Osteocyte (in vitro differentiated cells): ENCODE results near the gene IL20RB. TPM values are rescaled to one million over a fixed set of nuclear protein-coding genes. Genes with fewer than 3 reads are reported as not detected.

Experiments
- DNase-seq: peaks from one replicate; pipeline ENCODE4 v3.0.0; 2021; ENCODE audit warnings: mixed read lengths; ENCODE audit not compliant: unreplicated experiment; ENCODE audit errors: extremely low spot score
- H3K27ac Mint-ChIP-seq: one replicate; pipeline ENCODE4 v1.8.0; 2021; ENCODE audit warnings: mild to moderate bottlenecking, mixed read lengths; ENCODE audit not compliant: unreplicated experiment
- H3K27me3 Mint-ChIP-seq: one replicate; pipeline ENCODE4 v1.8.0; 2021; ENCODE audit warnings: mixed read lengths; ENCODE audit not compliant: unreplicated experiment
- H3K36me3 Mint-ChIP-seq: one replicate; pipeline ENCODE4 v1.8.0; 2021; ENCODE audit warnings: mixed read lengths; ENCODE audit not compliant: unreplicated experiment
- H3K4me1 Mint-ChIP-seq: one replicate; pipeline ENCODE4 v1.8.0; 2021; ENCODE audit warnings: mixed read lengths; ENCODE audit not compliant: unreplicated experiment
- H3K4me3 Mint-ChIP-seq: one replicate; pipeline ENCODE4 v1.8.0; 2021; ENCODE audit warnings: mild to moderate bottlenecking, moderate library complexity, mixed read lengths; ENCODE audit not compliant: unreplicated experiment
- H3K9me3 Mint-ChIP-seq: one replicate; pipeline ENCODE4 v1.8.0; 2021; ENCODE audit warnings: mixed read lengths; ENCODE audit not compliant: unreplicated experiment
- CTCF ChIP-seq: fragments of 200-600 bp; sonication (generic); IDR thresholded peaks from 2 replicates; pipeline ENCODE4 v1.5.0; 2021; ENCODE audit warnings: antibody characterized with exemption, mild to moderate bottlenecking, moderate library complexity
- total RNA-seq: library from RNA; stranded (reverse); gene quantifications from 2 replicates; pipeline ENCODE4 v1.2.1, GENCODE V29; 2021

The IL20RB gene
- total RNA-seq, 1 donor from 2014 or later = not detected

- Mint-ChIP-seq H3K4me3 (no peak overlapping the region), H3K36me3 (no peaks in the 10 kb centered on the region), H3K9me3 (no peaks in the 10 kb centered on the region), H3K4me1 (no peaks in the 10 kb centered on the region), H3K27ac (no peak overlapping the region), H3K27me3 (peaks cover 33% of the 10 kb centered on the region)
- no peak for DNase-seq
- no peak for TF ChIP-seq CTCF
Measured at GRCh38 chr3:137024348-137024747, 66.6 kb downstream of the IL20RB start.

- Mint-ChIP-seq H3K4me3 (no peak overlapping the region), H3K27ac (no peak overlapping the region), H3K36me3 (no peaks in the 10 kb centered on the region), H3K9me3 (no peaks in the 10 kb centered on the region), H3K4me1 (no peaks in the 10 kb centered on the region), H3K27me3 (peaks cover 48% of the 10 kb centered on the region)
- no peak for DNase-seq
- no peak for TF ChIP-seq CTCF
Measured at GRCh38 chr3:137026701-137027100, 68.9 kb downstream of the IL20RB start.

GRCh38 chr3:137032465-137033120 is 74.8 kb downstream of the IL20RB start:
- Mint-ChIP-seq H3K4me1 (peaks cover 9% of the 10 kb centered on the region), H3K27me3 (peaks cover 39% of the 10 kb centered on the region), H3K36me3 (no peaks in the 10 kb centered on the region), H3K9me3 (no peaks in the 10 kb centered on the region), H3K27ac (no peak overlapping the region), H3K4me3 (peak overlapping the region; percentile 74)
- TF ChIP-seq CTCF = peak; percentile 92
- peak; percentile 90 for DNase-seq

GRCh38 chr3:137035631-137036030 is 77.8 kb downstream of the IL20RB start:
- DNase-seq = no peak
- no peak overlapping the region for H3K4me3 Mint-ChIP-seq
- H3K27ac Mint-ChIP-seq = no peak overlapping the region
- peaks cover 22% of the 10 kb centered on the region for H3K27me3 Mint-ChIP-seq
- no peaks in the 10 kb centered on the region for H3K36me3 Mint-ChIP-seq
- peak; percentile 16 for TF ChIP-seq CTCF
- H3K9me3 Mint-ChIP-seq = no peaks in the 10 kb centered on the region
- peaks cover 9% of the 10 kb centered on the region for H3K4me1 Mint-ChIP-seq

- Mint-ChIP-seq H3K36me3 (no peaks in the 10 kb centered on the region), H3K27me3 (peaks cover 29% of the 10 kb centered on the region), H3K4me1 (no peaks in the 10 kb centered on the region), H3K27ac (no peak overlapping the region), H3K9me3 (no peaks in the 10 kb centered on the region), H3K4me3 (no peak overlapping the region)
- DNase-seq = no peak
- TF ChIP-seq CTCF = no peak
Measured at GRCh38 chr3:137039570-137039969, 81.8 kb downstream of the IL20RB start.
